Cardiac muscle cell (in vitro differentiated cells and primary cell): ENCODE data around the gene SEMA4D. TPM values are rescaled to one million over a fixed set of nuclear protein-coding genes. Genes with fewer than 3 reads are reported as not detected.

Experiments used
- DNase-seq, 2 donors: peaks; one replicate each; pipeline versions ENCODE4 v3.0.0 to v3.0.0-alpha.2; 2010 to 2017; ENCODE audit warnings: low read depth in 1 of 2, low spot score in 1 of 2
- H3K27ac ChIP-seq: fragments of 200-600 bp; sonication (generic); 2 replicates; pipeline ENCODE4 v1.5.1; 2016
- H3K27me3 ChIP-seq: fragments of 200-600 bp; sonication (generic); 2 replicates; pipeline ENCODE4 v1.6.0; 2016; ENCODE audit warnings: control low read depth
- H3K36me3 ChIP-seq: fragments of 200-600 bp; sonication (generic); 2 replicates; pipeline ENCODE4 v1.5.1; 2016; ENCODE audit warnings: control low read depth
- H3K4me1 ChIP-seq: fragments of 200-600 bp; sonication (generic); 2 replicates; pipeline ENCODE4 v1.8.1; 2017; ENCODE audit warnings: low read depth, mild to moderate bottlenecking, mixed run types
- H3K4me3 ChIP-seq: fragments of 200-600 bp; sonication (generic); 2 replicates; pipeline ENCODE4 v1.5.1; 2016; ENCODE audit warnings: mild to moderate bottlenecking
- H3K9me3 ChIP-seq: fragments of 200-600 bp; sonication (generic); 2 replicates; pipeline ENCODE4 v1.5.1; 2017; ENCODE audit warnings: low read depth, mild to moderate bottlenecking, control low read depth
- CTCF ChIP-seq: IDR thresholded peaks from 2 replicates; pipeline ENCODE4 v1.5.1; 2012; ENCODE audit warnings: low read depth, mild to moderate bottlenecking, low read length
- polyA plus RNA-seq: library from polyadenylated mRNA; unstranded; fragments of >200 nt; fragmentation: Nextera tagmentation; extraction: Ambion mirVana; gene quantifications from 2 replicates; pipeline ENCODE4 v1.2.1, GENCODE V29; 2016
- total RNA-seq: library from RNA; depleted of rRNA; stranded (reverse); fragments of >200 nt; gene quantifications from 2 replicates; pipeline ENCODE4 v1.2.3, GENCODE V29; 2016

SEMA4D gene
- total and polyA plus RNA-seq, 2 experiments from 2014 or later, result 16.5 to 34.2 TPM

- Histone ChIP-seq H3K4me1 (no peaks in the 10 kb centered on the region), H3K9me3 (no peaks in the 10 kb centered on the region), H3K36me3 (no peaks in the 10 kb centered on the region), H3K27ac (no peak overlapping the region), H3K4me3 (no peak overlapping the region), H3K27me3 (no peaks in the 10 kb centered on the region)
- no peak for DNase-seq
- no peak for TF ChIP-seq CTCF
These were observed 77.9 kb downstream of the SEMA4D start for GRCh38 chr9:89419978-89420394.

GRCh38 chr9:89418882-89419640, 78.9 kb downstream of the SEMA4D start:
- Histone ChIP-seq H3K4me3 (no peak overlapping the region), H3K9me3 (no peaks in the 10 kb centered on the region), H3K36me3 (no peaks in the 10 kb centered on the region), H3K4me1 (no peaks in the 10 kb centered on the region), H3K27ac (no peak overlapping the region), H3K27me3 (no peaks in the 10 kb centered on the region)
- no peak for DNase-seq
- TF ChIP-seq CTCF, result no peak

GRCh38 chr9:89418474-89418845, 79.5 kb downstream of the SEMA4D start:
- no peak overlapping the region for H3K27ac ChIP-seq
- no peak for DNase-seq
- no peak for TF ChIP-seq CTCF
- no peak overlapping the region for H3K4me3 ChIP-seq
- no peaks in the 10 kb centered on the region for H3K36me3 ChIP-seq
- no peaks in the 10 kb centered on the region for H3K9me3 ChIP-seq
- H3K4me1 ChIP-seq, result no peaks in the 10 kb centered on the region
- H3K27me3 ChIP-seq, result no peaks in the 10 kb centered on the region

- DNase-seq, result no peak
- Histone ChIP-seq H3K4me3 (no peak overlapping the region), H3K27me3 (no peaks in the 10 kb centered on the region), H3K36me3 (no peaks in the 10 kb centered on the region), H3K9me3 (no peaks in the 10 kb centered on the region), H3K27ac (no peak overlapping the region), H3K4me1 (peaks cover 2% of the 10 kb centered on the region)
- TF ChIP-seq CTCF, result no peak
These were observed 80.0 kb downstream of the SEMA4D start for GRCh38 chr9:89417832-89418473.

- TF ChIP-seq CTCF, result no peak
- Histone ChIP-seq H3K36me3 (no peaks in the 10 kb centered on the region), H3K4me1 (peaks cover 9% of the 10 kb centered on the region), H3K4me3 (no peak overlapping the region), H3K27ac (no peak overlapping the region), H3K9me3 (no peaks in the 10 kb centered on the region), H3K27me3 (no peaks in the 10 kb centered on the region)
- no peak for DNase-seq
These were observed 83.1 kb downstream of the SEMA4D start for GRCh38 chr9:89414670-89415324.
